Amniotic epithelial cell (primary cell): ENCODE data around the gene CHST15.
"Not testable (repeated sequence)": the region's sequence is repeated elsewhere in the genome, so short reads cannot be mapped to it uniquely, and the experiment has no call there.

Source experiments
- DNase-seq: peaks from one replicate; pipeline ENCODE4 v3.0.0-alpha.2; 2010; ENCODE audit warnings: low read depth

CHST15 gene

GRCh38 chr10:124098575-124098974 is 5.2 kb upstream of the CHST15 start:
- DNase-seq = no peak

- no peak for DNase-seq
Observed at GRCh38 chr10:124097883-124098282, 4.5 kb upstream of the CHST15 start.

GRCh38 chr10:124096494-124096893 is 3.1 kb upstream of the CHST15 start:
- DNase-seq = no peak

GRCh38 chr10:124095801-124096200 is 2.4 kb upstream of the CHST15 start:
- not testable (repeated sequence) for DNase-seq

- DNase-seq = no peak
Observed at GRCh38 chr10:124095096-124095495, 1.7 kb upstream of the CHST15 start.

GRCh38 chr10:124094419-124094785 is 1.0 kb upstream of the CHST15 start:
- DNase-seq = no peak

- not testable (repeated sequence) for DNase-seq
Observed at GRCh38 chr10:124093774-124094418, 498 bp upstream of the CHST15 start.

GRCh38 chr10:124092250-124092859 is 1.0 kb downstream of the CHST15 start:
- DNase-seq = no peak

GRCh38 chr10:124091646-124092249 is 1.6 kb downstream of the CHST15 start:
- DNase-seq = no peak

GRCh38 chr10:124090601-124091209 is 2.7 kb downstream of the CHST15 start:
- no peak for DNase-seq

- DNase-seq = no peak
Observed at GRCh38 chr10:124089859-124090258, 3.5 kb downstream of the CHST15 start.

GRCh38 chr10:124088915-124089314 is 4.5 kb downstream of the CHST15 start:
- no peak for DNase-seq

GRCh38 chr10:124087672-124088634 is 5.4 kb downstream of the CHST15 start:
- no peak for DNase-seq

GRCh38 chr10:124086787-124087671 is 6.4 kb downstream of the CHST15 start:
- no peak for DNase-seq

- DNase-seq = no peak
Observed at GRCh38 chr10:124086097-124086710, 7.2 kb downstream of the CHST15 start.

GRCh38 chr10:124085680-124086079 is 7.7 kb downstream of the CHST15 start:
- DNase-seq = no peak

GRCh38 chr10:124084708-124085107 is 8.7 kb downstream of the CHST15 start:
- no peak for DNase-seq

GRCh38 chr10:124083740-124084397 is 9.5 kb downstream of the CHST15 start:
- no peak for DNase-seq

- no peak for DNase-seq
Observed at GRCh38 chr10:124083047-124083739, 10.2 kb downstream of the CHST15 start.
